Suprapubic skin (tissue), 4 donors: ENCODE measurements around the gene ST6GALNAC4. TPM values are rescaled to one million over a fixed set of nuclear protein-coding genes. Genes with fewer than 3 reads are reported as not detected.
A peak's percentile ranks its signal among the peaks of the same experiment; 100 is the strongest.

Source experiments
- DNase-seq, 2 donors: peaks; one replicate each; pipeline ENCODE4 v3.0.0-alpha.2; 2019; ENCODE audit warnings: low spot score in 2 of 2
- H3K27ac ChIP-seq: fragments of 200-600 bp; sonication (generic); one replicate; pipeline ENCODE4 v1.5.1; 2019
- H3K27me3 ChIP-seq: fragments of 200-600 bp; sonication (generic); one replicate; pipeline ENCODE4 v1.5.1; 2019
- H3K36me3 ChIP-seq: fragments of 200-600 bp; sonication (generic); one replicate; pipeline ENCODE4 v1.5.1; 2019
- H3K4me1 ChIP-seq: fragments of 200-600 bp; sonication (generic); one replicate; pipeline ENCODE4 v1.5.1; 2019
- H3K4me3 ChIP-seq: fragments of 200-600 bp; sonication (generic); one replicate; pipeline ENCODE4 v1.5.1; 2019; ENCODE audit warnings: mild to moderate bottlenecking
- H3K9me3 ChIP-seq: fragments of 200-600 bp; sonication (generic); one replicate; pipeline ENCODE4 v1.5.1; 2019
- EP300 ChIP-seq: sonication (generic); formaldehyde crosslinking; IDR thresholded peaks from one replicate; pipeline ENCODE4 v1.6.1; 2017; ENCODE audit warnings: antibody characterized with exemption
- POLR2A ChIP-seq, 2 donors: fragments of 450-650 bp; IDR thresholded peaks; one replicate each; pipeline ENCODE4 v1.6.1; 2017; ENCODE audit warnings: antibody characterized with exemption in 2 of 2, mild to moderate bottlenecking in 2 of 2, moderate library complexity in 2 of 2
- POLR2AphosphoS5 ChIP-seq, 3 donors: sonication (generic); formaldehyde crosslinking; IDR thresholded peaks; one replicate each; pipeline ENCODE4 v1.6.1; 2017; ENCODE audit warnings: antibody characterized with exemption in 3 of 3
- WGBS: methylation state at CpG from one replicate; pipeline ENCODE4 v1.1.5; 2018; 5-methylcytosine and 5-hydroxymethylcytosine counted together
- total RNA-seq, 4 donors: library from RNA; depleted of rRNA; stranded (reverse); fragments of >200 nt; gene quantifications; one replicate each; pipeline ENCODE4 v1.1.0, GENCODE V29; 2016
- TF ChIP-seq, protein P1 (sequence below), 2 donors: fragments of 200-600 bp in 1 of 2; fragments of 450-650 bp in 1 of 2; sonication (generic) in 1 of 2; IDR thresholded peaks; one replicate each; pipeline ENCODE4 v1.5.1; 2016 to 2019; ENCODE audit warnings: antibody characterized with exemption in 2 of 2, mild to moderate bottlenecking in 1 of 2, moderate library complexity in 1 of 2

The ST6GALNAC4 gene
- total RNA-seq, 4 donors from 2014 or later = 14.6 to 25.2 (median 20.2) TPM

DNA sequence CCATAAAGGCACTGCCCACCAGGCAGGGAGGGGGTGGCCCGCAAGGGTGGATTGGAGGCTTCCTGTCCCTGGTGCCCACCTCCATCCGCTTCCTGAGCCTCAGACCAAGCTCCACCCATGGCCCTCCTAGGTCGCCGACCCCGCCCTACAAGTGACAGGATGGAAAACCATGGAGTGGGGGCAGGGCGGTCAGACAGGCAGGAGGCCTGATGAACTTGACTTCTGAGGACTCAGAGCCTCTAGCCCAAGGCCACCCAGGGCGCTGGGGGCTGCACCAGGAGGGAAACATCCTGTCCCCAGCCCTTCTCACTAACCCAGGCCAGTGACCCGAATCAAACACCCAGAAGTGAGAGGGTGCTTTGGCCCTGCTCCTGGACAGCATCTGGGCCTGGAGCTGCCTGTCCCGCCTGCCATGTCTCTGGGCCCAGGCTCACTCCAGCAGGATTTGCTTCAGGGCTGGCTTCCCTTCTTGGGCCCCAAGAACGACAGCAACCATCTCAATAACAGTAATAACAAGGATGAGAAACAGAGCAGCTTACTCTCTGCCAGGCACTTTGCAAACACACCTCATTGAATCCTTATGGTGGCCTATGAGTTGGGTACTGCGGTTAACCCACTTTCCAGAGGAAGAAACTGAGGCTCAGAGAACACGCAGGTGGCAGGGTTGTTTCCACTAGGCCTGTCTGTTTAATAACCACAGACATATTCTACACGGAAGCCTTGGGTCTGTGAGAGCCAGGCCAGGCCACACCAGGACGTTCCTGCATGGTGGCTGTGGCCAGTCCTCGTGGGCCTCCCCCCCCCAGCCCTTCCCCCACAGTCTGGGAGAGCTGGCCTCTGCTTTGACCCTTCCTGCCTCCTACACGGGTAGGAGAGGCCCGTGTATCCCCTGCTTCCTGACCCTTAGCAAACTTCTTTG is 13.0 kb downstream of the ST6GALNAC4 start:
- Histone ChIP-seq H3K4me1 (peaks cover 54% of the 10 kb centered on the region), H3K27ac (peak overlapping the region; percentile 81), H3K36me3 (no peaks in the 10 kb centered on the region), H3K9me3 (no peaks in the 10 kb centered on the region), H3K4me3 (peak overlapping the region; percentile 19), H3K27me3 (no peaks in the 10 kb centered on the region)
- 71% methylated on average over 11 of the region's 17 CpGs for WGBS
- TF ChIP-seq POLR2AphosphoS5 (IDR thresholded peaks at IDR 0.05) = peak in 1 of 3 donors; percentile 12
- TF ChIP-seq, protein P1, sequence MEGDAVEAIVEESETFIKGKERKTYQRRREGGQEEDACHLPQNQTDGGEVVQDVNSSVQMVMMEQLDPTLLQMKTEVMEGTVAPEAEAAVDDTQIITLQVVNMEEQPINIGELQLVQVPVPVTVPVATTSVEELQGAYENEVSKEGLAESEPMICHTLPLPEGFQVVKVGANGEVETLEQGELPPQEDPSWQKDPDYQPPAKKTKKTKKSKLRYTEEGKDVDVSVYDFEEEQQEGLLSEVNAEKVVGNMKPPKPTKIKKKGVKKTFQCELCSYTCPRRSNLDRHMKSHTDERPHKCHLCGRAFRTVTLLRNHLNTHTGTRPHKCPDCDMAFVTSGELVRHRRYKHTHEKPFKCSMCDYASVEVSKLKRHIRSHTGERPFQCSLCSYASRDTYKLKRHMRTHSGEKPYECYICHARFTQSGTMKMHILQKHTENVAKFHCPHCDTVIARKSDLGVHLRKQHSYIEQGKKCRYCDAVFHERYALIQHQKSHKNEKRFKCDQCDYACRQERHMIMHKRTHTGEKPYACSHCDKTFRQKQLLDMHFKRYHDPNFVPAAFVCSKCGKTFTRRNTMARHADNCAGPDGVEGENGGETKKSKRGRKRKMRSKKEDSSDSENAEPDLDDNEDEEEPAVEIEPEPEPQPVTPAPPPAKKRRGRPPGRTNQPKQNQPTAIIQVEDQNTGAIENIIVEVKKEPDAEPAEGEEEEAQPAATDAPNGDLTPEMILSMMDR (IDR thresholded peaks at IDR 0.05) = no peak
- peak in 1 of 2 donors; percentile 90 for DNase-seq

DNA sequence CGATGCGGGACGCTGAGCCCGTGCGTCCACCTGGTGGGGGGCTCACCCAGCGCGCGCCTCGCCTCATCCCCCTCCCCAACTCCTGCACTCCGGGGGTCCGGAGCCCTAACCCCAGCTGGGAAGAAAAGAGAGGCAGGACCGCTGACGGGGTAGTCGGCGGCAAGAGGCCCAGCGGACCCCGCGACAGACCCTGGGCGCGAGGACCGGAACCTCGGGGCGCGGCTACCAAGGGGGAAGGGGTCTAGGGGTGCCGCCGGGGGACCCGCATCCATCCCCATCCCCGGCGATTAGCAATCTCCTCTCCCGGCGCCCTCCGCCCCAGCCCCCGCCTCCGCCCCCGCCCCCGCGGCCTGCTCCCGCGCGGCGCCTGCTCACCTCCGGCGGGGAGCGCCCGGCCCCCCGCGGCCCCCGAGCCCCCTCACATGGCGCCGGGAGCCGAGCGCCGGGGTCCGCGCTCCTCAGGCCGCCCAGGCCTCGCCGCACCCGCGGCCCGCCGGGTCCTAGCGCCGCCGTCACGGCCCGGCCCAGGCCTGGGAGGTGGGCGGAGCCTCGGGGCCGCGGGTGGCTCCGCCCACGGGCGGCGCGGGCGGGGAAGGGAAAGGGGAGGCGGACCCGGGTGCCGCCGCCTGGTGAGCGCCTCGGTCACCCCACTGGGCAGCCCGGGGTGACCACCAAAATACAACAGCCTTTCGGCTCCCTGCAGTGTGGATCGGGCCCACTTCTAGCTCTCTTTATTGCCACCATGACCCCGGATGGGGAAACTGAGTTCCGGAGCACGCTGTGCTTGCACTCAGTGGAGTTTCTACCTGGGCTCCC is 17.5 kb downstream of the ST6GALNAC4 start, which contains the start of gene ST6GALNAC6:
Gene ST6GALNAC6, minus strand, starts transcription at position 476 of the 816 bp plus-strand sequence. CDS start 1,622 bp downstream, outside the sequence.
- peak within 1 kb of the TSS; percentile 97 for H3K27ac ChIP-seq
- TF ChIP-seq POLR2A (IDR thresholded peaks at IDR 0.05) = peak in 1 of 2 donors; percentile 56
- no peak for TF ChIP-seq EP300
- TF ChIP-seq POLR2AphosphoS5 (IDR thresholded peaks at IDR 0.05) = no peak
- peak within 1 kb of the TSS; percentile 97 for H3K4me3 ChIP-seq
- peaks cover 52% of the 10 kb centered on the region for H3K4me1 ChIP-seq
- peaks cover 22% of the 10 kb centered on the region for H3K36me3 ChIP-seq
- DNase-seq = peak in 1 of 2 donors; percentile 72
- 0% methylated on average over 28 of the region's 89 CpGs for WGBS
- H3K9me3 ChIP-seq = no peaks in the 10 kb centered on the region
- H3K27me3 ChIP-seq = no peaks in the 10 kb centered on the region

- H3K4me3 ChIP-seq = peak overlapping the region; percentile 97
- H3K27ac ChIP-seq = peak overlapping the region; percentile 97
- 19% methylated on average over 11 of the region's 32 CpGs for WGBS
- peak in 1 of 2 donors; percentile 85 for DNase-seq
- H3K9me3 ChIP-seq = no peaks in the 10 kb centered on the region
- peaks cover 29% of the 10 kb centered on the region for H3K36me3 ChIP-seq
- no peaks in the 10 kb centered on the region for H3K27me3 ChIP-seq
- TF ChIP-seq, protein P1 (IDR thresholded peaks at IDR 0.05) = no peak
- TF ChIP-seq POLR2AphosphoS5 (IDR thresholded peaks at IDR 0.05) = peak in 2 of 3 donors; percentile 38 to 58
- peaks cover 45% of the 10 kb centered on the region for H3K4me1 ChIP-seq
Observed at GRCh38 chr9:127898433-127899127, 18.3 kb downstream of the ST6GALNAC4 start.

DNA sequence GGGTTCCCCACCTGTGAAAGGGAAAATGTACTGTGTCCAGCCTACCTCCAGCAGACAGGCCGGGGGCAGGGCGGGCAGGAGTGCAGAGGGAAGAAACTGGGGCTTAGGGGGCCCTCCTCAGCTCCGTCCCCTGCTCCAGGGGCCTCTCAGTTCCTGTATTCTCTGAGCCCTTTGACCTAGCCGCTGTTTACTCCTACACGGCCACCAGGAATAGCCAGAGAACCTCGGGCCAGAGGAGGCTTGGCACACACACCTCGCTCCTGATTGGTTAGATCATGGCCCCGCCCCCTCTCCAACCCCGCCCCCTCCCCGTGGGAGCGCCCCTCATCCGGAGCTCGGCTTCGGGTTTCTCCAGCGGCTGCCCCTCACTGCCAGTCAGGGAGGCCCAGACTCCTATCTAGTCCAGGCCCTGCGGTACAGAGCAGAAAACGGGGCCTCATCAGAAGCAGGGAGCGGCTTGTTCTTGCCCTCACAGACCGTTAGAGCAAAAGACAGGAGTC is 19.6 kb downstream of the ST6GALNAC4 start:
- WGBS = 60% methylated on average over 2 of the region's 19 CpGs
- Histone ChIP-seq H3K4me1 (peaks cover 39% of the 10 kb centered on the region), H3K27me3 (no peaks in the 10 kb centered on the region), H3K9me3 (peaks cover 8% of the 10 kb centered on the region), H3K36me3 (peaks cover 42% of the 10 kb centered on the region), H3K4me3 (peak overlapping the region; percentile 97), H3K27ac (peak overlapping the region; percentile 97)
- DNase-seq = peak; percentile 88 to 94
- TF ChIP-seq POLR2A (IDR thresholded peaks at IDR 0.05) (no peak), POLR2AphosphoS5 (IDR thresholded peaks at IDR 0.05) (no peak), EP300 (no peak)
- TF ChIP-seq, protein P1 (IDR thresholded peaks at IDR 0.05) = no peak
